Lung (tissue), 12 donors: ENCODE measurements around the gene CTSZ. TPM values are rescaled to one million over a fixed set of nuclear protein-coding genes. Genes with fewer than 3 reads are reported as not detected.

ENCODE experiments used
- ATAC-seq: fragments of 200-7000 bp; cut with Tn5 transposase; one replicate; pipeline ENCODE4 v1.9.1; 2020; ENCODE audit warnings: moderate number of reproducible peaks; ENCODE audit not compliant: insufficient read depth, low FRiP score
- DNase-seq, 3 donors: peaks; one replicate each; pipeline ENCODE4 v3.0.0-alpha.2; 2013 to 2017
- H3K27ac ChIP-seq, 2 donors: one replicate each; pipeline ENCODE4 v1.5.1; 2013; ENCODE audit warnings: mild to moderate bottlenecking in 2 of 2, moderate library complexity in 2 of 2, control low read depth in 1 of 2, inconsistent platforms in 1 of 2, low read depth in 1 of 2, low read length in 1 of 2
- H3K27me3 ChIP-seq, 3 donors: one replicate each; pipeline ENCODE4 v1.5.1; 2013; ENCODE audit warnings: low read length in 2 of 3; ENCODE audit not compliant: control insufficient read depth in 3 of 3, insufficient read depth in 3 of 3
- H3K36me3 ChIP-seq, 4 donors: one replicate each; pipeline ENCODE4 v1.5.1; 2013; ENCODE audit warnings: low read length in 4 of 4, mild to moderate bottlenecking in 1 of 4, moderate library complexity in 1 of 4; ENCODE audit not compliant: control insufficient read depth in 4 of 4, insufficient read depth in 4 of 4
- H3K4me1 ChIP-seq, 5 donors: one replicate each; pipeline ENCODE4 v1.5.1; 2013; ENCODE audit warnings: low read length in 5 of 5, mild to moderate bottlenecking in 2 of 5, moderate library complexity in 1 of 5; ENCODE audit not compliant: control insufficient read depth in 5 of 5, insufficient read depth in 5 of 5
- H3K4me3 ChIP-seq: one replicate; pipeline ENCODE4 v1.5.1; 2013; ENCODE audit warnings: mild to moderate bottlenecking, control low read depth, moderate library complexity
- H3K9ac ChIP-seq, 2 donors: one replicate each; pipeline ENCODE4 v1.5.1; 2013; ENCODE audit warnings: low read length in 2 of 2, control low read depth in 1 of 2; ENCODE audit not compliant: insufficient read depth in 1 of 2
- H3K9me3 ChIP-seq, 4 donors: one replicate each; pipeline ENCODE4 v1.5.1; 2013; ENCODE audit warnings: low read length in 3 of 4, mild to moderate bottlenecking in 1 of 4, moderate library complexity in 1 of 4; ENCODE audit not compliant: control insufficient read depth in 4 of 4, insufficient read depth in 3 of 4
- CTCF ChIP-seq: IDR thresholded peaks from 2 replicates; pipeline ENCODE4 v1.5.1; 2012; ENCODE audit warnings: mild to moderate bottlenecking; ENCODE audit errors: control extremely low read depth, extremely low read depth
- WGBS, 2 donors: extraction: QIAGEN DNeasy Blood & Tissue Kit; methylation state at CpG; one replicate each; pipeline ENCODE4 v1.1.7; 2013; 5-methylcytosine and 5-hydroxymethylcytosine counted together
- polyA plus RNA-seq, 2 donors: library from polyadenylated mRNA; stranded (reverse); fragments of 200-250 nt; gene quantifications; one replicate each; pipeline ENCODE4 v1.2.1, GENCODE V29; 2013
- total RNA-seq, 2 donors: library from RNA; depleted of rRNA in 1 of 2; stranded (reverse); fragments of >200 nt in 1 of 2; gene quantifications; one replicate each; pipeline ENCODE4 v1.2.1, GENCODE V29; 2014 to 2021
- donor health status: control.
- donor health status: control.
- donor health status: Bipolar disorder and iron deficiency.
- donor health status: healthy.
- donor health status: DM: yes; HTN: yes; CAD: no.

The CTSZ gene
- total and polyA plus RNA-seq, 4 donors, result 105 to 558 (median 291) TPM

GRCh38 chr20:59001449-59002171 is 5.4 kb downstream of the CTSZ start:
- H3K9ac ChIP-seq, result no peak overlapping the region
- no peaks in the 10 kb centered on the region for H3K9me3 ChIP-seq
- 92 to 95% methylated on average over 25 to 27 of the region's 27 CpGs for whole genome bisulfite sequencing, 2 donors
- no peak for TF ChIP-seq CTCF
- no peak overlapping the region for H3K4me3 ChIP-seq
- H3K36me3 ChIP-seq, result peaks cover under 1 to 49% (median 9%) of the 10 kb centered on the region in 4 donors
- no peak for DNase-seq
- H3K27ac ChIP-seq, result no peak overlapping the region
- peaks cover 0 to 20% (median 9%) of the 10 kb centered on the region in 5 donors for H3K4me1 ChIP-seq
- ATAC-seq, result no peak
- H3K27me3 ChIP-seq, result no peaks in the 10 kb centered on the region

- DNase-seq, result no peak
- Histone ChIP-seq H3K36me3 (peaks cover 3 to 54% (median 11%) of the 10 kb centered on the region in 4 donors), H3K9ac (no peak overlapping the region), H3K27ac (no peak overlapping the region), H3K9me3 (no peaks in the 10 kb centered on the region), H3K27me3 (no peaks in the 10 kb centered on the region), H3K4me3 (no peak overlapping the region), H3K4me1 (peaks cover 0 to 16% (median 7%) of the 10 kb centered on the region in 5 donors)
- 90 to 94% methylated on average over 13 of the region's 13 CpGs for WGBS, 2 donors
- no peak for ATAC-seq
- TF ChIP-seq CTCF, result no peak
Measured at GRCh38 chr20:59001068-59001448, 6.0 kb downstream of the CTSZ start.

- DNase-seq (no peak), ATAC-seq (no peak)
- no peaks in the 10 kb centered on the region for H3K9me3 ChIP-seq
- H3K27me3 ChIP-seq, result no peaks in the 10 kb centered on the region
- H3K9ac ChIP-seq, result no peak overlapping the region
- no peak overlapping the region for H3K27ac ChIP-seq
- TF ChIP-seq CTCF, result no peak
- H3K4me3 ChIP-seq, result no peak overlapping the region
- 63 to 74% methylated on average over 3 of the region's 3 CpGs for WGBS, 2 donors
- peaks cover 0 to 12% (median 2%) of the 10 kb centered on the region in 5 donors for H3K4me1 ChIP-seq
- H3K36me3 ChIP-seq, result peaks cover 3 to 59% (median 12%) of the 10 kb centered on the region in 4 donors
Measured at GRCh38 chr20:59000326-59000725, 6.7 kb downstream of the CTSZ start.
